ENCODE data around the gene PLCL1.

Gene PLCL1

DNA sequence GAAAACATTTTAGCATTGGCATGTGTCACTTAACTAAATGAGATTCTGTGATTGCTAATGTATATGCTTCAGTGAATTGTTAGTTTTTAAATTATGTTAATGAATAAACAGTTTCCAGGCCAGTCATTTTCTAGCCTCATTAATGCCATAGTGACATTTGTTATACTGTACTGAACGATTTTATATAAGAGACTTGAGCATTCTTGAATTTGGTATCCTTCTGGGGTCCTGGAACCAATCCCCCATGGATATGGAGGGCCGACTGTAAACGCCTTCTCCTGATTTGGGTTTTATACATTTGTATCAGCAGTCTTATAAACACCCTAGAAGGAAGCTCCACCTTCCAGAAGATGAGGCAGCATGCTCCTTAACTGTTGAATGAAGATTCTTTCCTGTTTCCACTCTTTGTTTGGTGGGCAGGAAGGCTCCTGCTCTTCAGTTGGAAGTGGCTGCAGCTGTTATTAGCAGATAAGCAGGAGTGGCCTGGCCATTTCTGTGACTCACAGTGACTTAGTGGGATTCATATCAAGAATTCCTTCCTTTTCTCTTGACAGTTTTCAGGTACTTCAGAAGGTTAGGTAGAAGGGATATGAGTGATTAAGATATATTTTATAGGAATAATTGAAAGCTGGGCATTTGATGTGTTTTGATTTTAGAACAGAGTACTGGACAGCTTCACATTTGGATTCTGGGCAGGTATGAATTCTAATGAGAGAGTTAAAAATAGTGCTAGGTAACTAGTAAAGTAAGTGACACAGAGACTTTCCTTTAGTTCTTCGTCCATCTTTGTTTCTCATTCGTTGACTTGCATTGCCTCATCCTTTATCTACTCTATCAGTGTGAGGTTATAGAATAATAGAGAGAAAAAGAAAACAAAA, 124.9 kb downstream of the PLCL1 start:
- DNase-seq = no peak

GRCh38 chr2:197929886-197930227, 125.5 kb downstream of the PLCL1 start:
- no peak for DNase-seq

DNA sequence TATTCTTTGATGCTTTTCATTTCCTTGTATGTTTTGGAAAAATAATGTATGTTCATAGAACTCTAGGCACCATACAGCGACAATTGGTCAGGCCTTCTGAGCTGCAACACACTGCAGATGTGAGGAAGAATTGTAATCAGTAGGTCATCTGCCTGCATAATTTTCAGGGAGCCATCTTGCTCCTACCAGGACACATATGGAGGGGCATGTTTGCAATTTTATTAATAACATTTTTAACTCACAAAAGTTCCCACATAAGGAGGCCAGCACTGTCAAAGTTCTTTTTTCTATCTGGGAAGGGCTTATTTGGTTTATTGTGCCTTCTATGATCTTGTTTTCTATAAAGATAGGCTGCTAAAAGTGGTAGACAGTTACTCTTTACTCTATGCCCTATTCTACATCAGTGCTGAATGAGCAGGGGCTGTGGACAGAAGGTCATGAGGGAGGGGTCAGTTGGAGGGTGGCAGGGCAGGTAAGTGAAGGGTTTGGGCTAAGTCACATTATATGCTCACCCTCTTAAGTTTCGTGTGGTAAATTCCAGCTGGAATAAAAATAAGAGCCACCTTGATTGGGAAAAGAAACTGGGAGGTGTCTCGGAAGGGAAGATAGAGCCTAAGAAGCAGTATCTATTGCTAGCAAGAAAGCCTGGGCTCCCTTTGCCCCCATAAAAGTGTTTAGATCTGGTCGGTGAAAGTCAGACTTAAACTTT, 126.3 kb downstream of the PLCL1 start:
- no peak for DNase-seq

GRCh38 chr2:197931661-197932312, 127.4 kb downstream of the PLCL1 start:
- DNase-seq = no peak

DNA sequence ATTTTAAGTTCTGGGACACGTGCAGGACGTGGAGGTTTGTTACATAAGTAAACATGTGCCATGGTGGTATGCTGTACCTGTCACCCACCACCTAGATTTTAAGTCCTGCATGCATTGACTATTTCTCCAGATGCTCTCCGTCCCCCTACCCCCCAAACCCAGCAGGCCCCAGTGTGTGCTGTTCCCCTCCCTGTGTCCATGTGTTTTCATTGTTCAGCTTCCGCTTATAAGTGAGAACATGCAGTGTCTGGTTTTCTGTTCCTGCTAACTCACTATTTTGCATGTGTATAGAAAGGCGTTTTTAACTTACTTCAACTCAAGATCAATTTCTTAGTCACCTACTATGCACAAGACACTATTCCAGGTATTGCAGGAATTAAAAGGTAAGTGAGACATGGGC, 128.0 kb downstream of the PLCL1 start:
- DNase-seq = no peak

DNA sequence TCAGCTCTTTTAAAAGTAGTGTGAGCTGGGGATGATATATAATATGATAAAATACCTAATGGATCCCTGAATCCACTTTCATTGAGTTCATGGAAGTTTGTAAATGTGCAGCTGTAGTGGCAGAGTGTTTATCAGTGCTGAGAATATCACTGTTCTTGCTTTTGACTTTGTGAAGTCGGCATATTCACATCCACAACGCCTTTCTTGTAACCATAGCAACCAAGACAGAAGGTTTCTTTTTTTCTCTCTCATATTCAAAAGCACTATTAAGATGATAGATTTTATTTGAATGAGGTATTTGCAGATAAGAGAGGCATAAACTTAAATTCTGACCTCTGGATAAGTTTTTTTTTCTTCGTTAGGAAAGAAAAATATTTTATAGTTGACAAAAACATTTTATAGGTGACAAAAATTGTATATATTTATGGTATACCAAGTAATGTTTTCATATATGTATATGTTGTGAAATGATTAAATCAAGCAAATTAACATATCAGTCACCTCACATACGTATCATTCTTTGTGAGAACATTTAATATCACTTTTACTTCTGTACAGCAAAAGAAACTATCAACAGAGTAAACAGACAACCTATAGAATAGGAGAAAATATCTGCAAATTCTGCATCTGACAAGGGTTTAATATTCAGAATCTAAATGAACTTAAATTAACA, 130.0 kb downstream of the PLCL1 start:
- DNase-seq = no peak

DNA sequence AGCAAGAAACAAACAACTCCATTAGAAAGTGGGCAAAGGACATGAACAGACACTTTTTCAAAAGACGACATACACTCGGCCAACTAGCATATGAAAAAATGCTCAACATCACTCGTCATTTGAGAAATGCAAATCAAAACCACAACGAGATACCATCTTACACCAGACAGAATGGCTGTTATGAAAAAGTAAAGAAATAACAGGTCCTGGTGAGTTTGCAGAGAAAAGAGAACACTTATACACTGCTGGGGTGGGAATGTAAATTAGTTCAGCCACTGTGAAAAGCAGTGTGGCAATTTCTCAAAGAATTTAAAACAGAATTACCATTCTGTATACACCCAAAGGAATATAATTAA, 130.5 kb downstream of the PLCL1 start:
- no peak for DNase-seq

DNA sequence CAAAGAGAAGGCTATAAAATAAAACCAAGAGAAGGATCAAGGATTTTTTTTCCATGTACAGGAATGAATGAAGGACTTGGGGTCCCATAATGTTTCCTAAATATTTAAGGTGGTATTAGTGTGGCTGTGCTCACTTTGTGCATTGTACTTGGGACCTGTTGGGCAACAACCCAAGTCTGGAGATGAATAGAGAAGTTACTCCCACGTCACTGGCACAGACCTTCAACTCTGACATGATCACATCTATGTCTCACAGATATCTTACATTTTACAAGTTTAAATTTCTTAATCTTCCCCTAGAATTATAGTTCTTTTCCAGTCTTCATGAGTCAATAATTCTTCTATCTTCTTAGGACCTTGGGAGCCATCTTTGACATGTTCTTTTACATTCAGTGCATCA, 133.4 kb downstream of the PLCL1 start:
- no peak for DNase-seq

GRCh38 chr2:197938555-197938954, 134.2 kb downstream of the PLCL1 start:
- DNase-seq = no peak

DNA sequence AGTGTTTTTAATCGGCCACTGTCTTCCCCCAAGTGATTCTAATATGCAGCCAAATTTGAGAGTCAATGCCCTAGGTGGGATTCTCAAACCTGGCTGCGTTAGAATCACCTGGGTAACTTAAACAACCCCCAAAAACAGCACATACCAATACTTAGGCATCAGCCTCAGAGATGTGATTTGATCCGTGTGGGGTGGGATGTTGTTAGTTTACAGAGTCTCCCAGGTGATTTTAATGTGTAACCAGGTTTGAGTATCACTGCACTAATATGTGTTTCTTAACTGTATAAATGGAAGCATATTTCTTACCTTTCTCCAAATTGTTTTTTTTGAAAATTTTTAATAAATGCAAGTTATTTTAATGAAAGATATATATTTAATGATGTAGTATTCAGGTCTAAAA, 135.4 kb downstream of the PLCL1 start:
- DNase-seq = no peak

GRCh38 chr2:197940382-197940781, 136.0 kb downstream of the PLCL1 start:
- DNase-seq = peak; percentile 5 to 55

DNA sequence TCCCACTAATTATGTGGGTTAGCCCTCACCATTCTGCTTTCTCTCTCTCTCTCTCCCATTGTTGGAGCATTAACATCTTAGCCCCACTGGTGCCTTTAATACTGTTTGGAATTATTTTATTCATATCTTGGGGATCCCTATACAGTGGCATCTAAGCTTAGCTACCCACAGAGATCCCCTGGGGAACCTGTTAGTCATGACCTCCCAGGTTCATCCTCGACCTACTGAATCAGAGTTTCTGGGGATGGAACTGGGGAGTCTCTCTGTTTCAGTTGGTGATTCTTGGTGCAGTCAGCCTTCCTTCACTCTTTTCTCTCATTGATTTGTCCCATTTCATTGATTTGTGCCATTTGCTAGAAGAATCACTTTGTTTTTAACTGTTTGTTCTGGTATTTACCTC, 137.3 kb downstream of the PLCL1 start:
- no peak for DNase-seq

- no peak for DNase-seq
Measured at GRCh38 chr2:197943731-197944130, 139.3 kb downstream of the PLCL1 start.

- DNase-seq = no peak
Measured at GRCh38 chr2:197944416-197945096, 140.2 kb downstream of the PLCL1 start.

- DNase-seq = peak in 1 of 2 experiments; percentile 43
Measured at GRCh38 chr2:197946562-197946961, 142.2 kb downstream of the PLCL1 start.

DNA sequence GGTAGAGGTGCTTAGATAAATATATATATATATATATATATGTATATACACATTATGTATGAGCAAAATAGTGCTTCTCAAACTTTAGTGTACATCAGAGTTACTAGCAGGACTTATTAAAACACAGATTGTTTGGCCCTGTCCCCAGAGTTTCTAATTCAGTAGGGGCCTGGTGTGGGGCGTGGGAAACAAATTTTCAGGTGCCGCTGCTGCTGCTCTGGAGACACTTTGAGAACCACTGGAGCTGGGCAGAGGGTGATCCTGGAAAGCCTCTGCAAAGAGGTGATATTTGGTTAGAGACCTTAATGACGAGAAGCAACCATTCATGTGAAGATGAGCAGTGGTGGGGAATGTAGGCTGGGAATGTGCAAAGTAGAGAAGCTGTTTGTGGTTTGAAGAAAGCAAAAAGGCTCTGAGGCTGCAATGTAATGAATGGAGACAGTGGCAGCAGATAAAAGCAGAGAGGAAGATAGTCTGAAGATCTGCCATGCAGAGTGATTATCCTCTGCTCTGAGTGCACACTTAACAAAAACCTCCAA, 142.9 kb downstream of the PLCL1 start:
- no peak for DNase-seq

DNA sequence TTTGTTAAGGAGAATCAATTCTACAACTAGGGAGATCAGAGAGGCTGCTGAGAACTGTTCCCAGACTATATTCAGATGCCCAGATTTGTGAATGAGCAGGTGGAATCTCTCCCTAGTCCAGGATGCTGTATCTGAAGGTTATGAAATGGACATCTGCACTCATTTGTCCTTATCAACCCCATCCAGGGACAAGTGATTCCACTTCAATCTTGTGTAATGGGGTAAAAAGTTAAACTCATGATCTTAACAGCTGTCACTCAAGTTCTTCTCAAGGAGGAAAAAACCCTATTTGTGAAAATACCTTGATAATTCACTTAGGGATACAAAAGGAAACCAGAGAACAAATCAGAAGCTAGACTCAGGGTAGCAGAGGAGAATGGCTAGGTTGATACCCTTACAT, 144.8 kb downstream of the PLCL1 start:
- DNase-seq = no peak

- DNase-seq = no peak
Measured at GRCh38 chr2:197950006-197950405, 145.6 kb downstream of the PLCL1 start.

GRCh38 chr2:197950724-197951123, 146.3 kb downstream of the PLCL1 start:
- no peak for DNase-seq

GRCh38 chr2:197952540-197953202, 148.3 kb downstream of the PLCL1 start:
- DNase-seq = no peak

- DNase-seq = no peak
Measured at GRCh38 chr2:197954328-197954727, 149.9 kb downstream of the PLCL1 start.

DNA sequence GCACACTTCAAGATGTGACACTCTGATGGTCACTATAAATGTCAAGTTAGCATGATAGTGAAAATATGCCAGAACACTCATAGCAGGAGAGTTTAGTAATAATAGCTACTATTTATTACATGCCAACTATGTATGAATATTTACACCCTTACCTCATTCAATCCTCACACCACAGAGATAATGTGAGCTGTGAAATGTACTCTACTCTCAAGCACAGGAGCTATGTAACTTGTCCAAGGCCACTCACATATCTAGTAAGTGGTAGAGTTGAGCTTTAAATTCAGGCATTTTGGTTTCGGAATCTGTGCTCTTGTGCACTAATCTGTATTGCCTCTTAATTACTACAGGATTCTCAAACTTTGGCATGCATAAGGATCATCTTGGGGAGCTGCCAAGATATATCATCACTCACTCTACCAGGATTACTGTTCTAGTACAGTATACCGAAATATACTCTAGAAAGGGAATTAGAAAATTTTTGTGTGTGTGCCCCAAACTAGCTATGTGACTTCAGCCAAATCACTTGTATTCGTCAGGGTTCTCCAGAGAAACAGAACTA, 154.3 kb downstream of the PLCL1 start:
- peak; percentile 59 to 78 for DNase-seq
